GM18867 (cell line): Measurements from ENCODE around the gene G6PC1.
"Not testable (repeated sequence)": the region's sequence is repeated elsewhere in the genome, so short reads cannot be mapped to it uniquely, and the experiment has no call there.

Source experiments
- ATAC-seq: cut with Tn5 transposase; IDR thresholded peaks from one replicate; pipeline ENCODE4 v1.9.1; 2021; ENCODE audit warnings: mild to moderate bottlenecking, moderate library complexity; ENCODE audit not compliant: unreplicated experiment

G6PC1 gene

DNA sequence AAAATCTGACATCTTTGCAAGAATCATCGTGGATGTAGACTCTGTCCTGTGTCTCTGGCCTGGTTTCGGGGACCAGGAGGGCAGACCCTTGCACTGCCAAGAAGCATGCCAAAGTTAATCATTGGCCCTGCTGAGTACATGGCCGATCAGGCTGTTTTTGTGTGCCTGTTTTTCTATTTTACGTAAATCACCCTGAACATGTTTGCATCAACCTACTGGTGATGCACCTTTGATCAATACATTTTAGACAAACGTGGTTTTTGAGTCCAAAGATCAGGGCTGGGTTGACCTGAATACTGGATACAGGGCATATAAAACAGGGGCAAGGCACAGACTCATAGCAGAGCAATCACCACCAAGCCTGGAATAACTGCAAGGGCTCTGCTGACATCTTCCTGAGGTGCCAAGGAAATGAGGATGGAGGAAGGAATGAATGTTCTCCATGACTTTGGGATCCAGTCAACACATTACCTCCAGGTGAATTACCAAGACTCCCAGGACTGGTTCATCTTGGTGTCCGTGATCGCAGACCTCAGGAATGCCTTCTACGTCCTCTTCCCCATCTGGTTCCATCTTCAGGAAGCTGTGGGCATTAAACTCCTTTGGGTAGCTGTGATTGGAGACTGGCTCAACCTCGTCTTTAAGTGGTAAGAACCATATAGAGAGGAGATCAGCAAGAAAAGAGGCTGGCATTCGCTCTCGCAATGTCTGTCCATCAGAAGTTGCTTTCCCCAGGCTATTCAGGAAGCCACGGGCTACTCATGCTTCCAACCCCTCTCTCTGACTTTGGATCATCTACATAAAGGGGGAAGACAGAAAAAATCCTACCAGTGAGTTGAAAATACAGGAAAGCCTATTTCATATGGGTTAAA lies at the start of gene G6PC1:
TSS of gene G6PC1 (plus strand) at position 340 of the 872 bp plus-strand sequence. CDS start at position 418, 78 bp downstream.
- ATAC-seq: no peak

DNA sequence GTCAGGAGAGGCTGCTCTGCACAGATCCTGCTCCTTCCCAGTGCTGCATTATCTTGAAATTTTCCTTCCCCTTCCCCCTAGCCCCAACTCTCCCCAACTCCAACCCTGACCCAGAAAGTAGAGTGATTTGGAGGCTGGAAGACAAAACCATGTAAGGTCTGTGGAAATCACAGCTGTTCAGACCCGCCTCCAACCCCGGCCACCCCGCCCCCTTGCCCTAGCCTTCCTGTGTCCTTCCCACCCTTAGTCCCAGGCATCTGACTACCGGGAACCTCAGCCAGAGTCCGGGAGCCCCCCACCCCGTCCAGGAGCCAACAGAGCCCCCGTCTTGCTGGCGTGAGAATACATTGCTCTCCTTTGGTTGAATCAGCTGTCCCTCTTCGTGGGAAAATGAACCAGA lies 49.6 kb upstream of the G6PC1 start, which contains the start of gene AOC3:
TSS of gene AOC3 (plus strand) at position 246 of the 400 bp plus-strand sequence. CDS start at position 391, 145 bp downstream.
- ATAC-seq: no peak

- ATAC-seq: not testable (repeated sequence)
Observed at GRCh38 chr17:42851371-42852240, 49.0 kb upstream of the G6PC1 start.

DNA sequence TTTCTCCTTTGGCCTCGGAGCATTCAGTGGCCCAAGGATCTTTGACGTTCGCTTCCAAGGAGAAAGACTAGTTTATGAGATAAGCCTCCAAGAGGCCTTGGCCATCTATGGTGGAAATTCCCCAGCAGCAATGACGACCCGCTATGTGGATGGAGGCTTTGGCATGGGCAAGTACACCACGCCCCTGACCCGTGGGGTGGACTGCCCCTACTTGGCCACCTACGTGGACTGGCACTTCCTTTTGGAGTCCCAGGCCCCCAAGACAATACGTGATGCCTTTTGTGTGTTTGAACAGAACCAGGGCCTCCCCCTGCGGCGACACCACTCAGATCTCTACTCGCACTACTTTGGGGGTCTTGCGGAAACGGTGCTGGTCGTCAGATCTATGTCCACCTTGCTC lies 48.2 kb upstream of the G6PC1 start:
- no peak for ATAC-seq

GRCh38 chr17:42853004-42853403 lies 47.6 kb upstream of the G6PC1 start:
- ATAC-seq: no peak

DNA sequence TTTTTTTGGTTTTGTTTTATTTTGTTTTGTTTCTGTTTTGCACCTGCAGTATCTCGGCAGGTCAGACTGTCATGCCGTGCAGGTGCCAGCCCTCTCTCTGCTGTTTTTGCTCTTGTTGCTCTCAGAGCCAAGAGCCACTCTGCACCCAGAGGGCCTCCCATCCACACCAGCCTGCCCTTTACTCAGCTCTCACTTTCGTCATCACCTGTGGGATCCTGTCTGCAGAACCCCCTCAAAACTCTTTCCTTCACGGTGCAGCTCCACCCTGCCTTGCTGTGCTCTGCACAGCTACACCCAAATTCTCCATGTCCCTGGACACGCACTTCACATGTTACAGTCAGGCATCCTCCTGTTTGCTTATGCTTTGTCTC lies 47.0 kb upstream of the G6PC1 start:
- no peak for ATAC-seq

GRCh38 chr17:42853968-42854790 lies 46.4 kb upstream of the G6PC1 start:
- no peak for ATAC-seq

GRCh38 chr17:42855048-42855596 lies 45.5 kb upstream of the G6PC1 start:
- ATAC-seq: no peak

- ATAC-seq: not testable (repeated sequence)
Observed at GRCh38 chr17:42856093-42856492, 44.5 kb upstream of the G6PC1 start.

- ATAC-seq: not testable (repeated sequence)
Observed at GRCh38 chr17:42856516-42856915, 44.1 kb upstream of the G6PC1 start.

DNA sequence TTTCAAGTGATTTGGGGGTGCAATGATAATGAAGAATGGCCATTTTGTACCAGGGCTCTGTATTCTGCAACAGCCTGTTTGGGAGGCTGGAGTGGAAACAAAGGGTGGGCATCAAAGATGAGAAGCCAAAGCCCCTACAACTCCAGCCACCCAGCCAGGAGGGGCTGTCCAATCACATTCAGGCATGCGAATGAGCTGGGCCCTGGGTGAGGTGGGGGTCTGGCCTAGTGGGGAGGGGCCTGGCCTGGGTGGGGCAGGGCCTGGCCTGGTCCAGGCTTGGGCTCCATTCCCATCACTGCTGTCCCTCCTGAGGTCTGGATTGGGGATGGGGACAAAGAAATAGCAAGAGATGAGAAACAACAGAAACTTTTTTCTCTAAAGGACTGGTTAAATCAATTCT lies 43.2 kb upstream of the G6PC1 start:
- no peak for ATAC-seq

DNA sequence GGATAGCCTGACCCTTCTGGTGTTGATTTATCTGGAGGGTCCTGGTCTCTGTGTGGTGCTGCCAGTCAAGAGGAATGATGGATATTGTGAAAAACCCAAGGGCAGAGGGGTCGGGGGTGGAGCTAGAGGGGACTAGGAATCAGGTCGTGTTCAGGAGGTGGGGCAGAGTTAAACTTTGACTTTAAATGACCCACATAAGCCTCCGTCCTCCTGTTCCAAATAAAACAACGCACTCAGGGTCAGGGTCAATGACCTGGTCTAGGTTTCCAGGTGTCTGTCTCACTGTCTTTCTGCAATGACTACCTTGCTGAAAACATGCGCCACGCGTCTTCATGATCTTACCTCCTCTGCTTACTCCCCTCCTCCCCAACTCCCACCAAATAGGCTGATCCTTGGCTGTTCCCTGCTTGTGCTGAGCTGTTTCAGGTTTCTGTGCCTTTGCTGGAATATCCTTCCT lies 34.9 kb upstream of the G6PC1 start:
- ATAC-seq: no peak

GRCh38 chr17:42866216-42866615 lies 34.4 kb upstream of the G6PC1 start:
- ATAC-seq: no peak

DNA sequence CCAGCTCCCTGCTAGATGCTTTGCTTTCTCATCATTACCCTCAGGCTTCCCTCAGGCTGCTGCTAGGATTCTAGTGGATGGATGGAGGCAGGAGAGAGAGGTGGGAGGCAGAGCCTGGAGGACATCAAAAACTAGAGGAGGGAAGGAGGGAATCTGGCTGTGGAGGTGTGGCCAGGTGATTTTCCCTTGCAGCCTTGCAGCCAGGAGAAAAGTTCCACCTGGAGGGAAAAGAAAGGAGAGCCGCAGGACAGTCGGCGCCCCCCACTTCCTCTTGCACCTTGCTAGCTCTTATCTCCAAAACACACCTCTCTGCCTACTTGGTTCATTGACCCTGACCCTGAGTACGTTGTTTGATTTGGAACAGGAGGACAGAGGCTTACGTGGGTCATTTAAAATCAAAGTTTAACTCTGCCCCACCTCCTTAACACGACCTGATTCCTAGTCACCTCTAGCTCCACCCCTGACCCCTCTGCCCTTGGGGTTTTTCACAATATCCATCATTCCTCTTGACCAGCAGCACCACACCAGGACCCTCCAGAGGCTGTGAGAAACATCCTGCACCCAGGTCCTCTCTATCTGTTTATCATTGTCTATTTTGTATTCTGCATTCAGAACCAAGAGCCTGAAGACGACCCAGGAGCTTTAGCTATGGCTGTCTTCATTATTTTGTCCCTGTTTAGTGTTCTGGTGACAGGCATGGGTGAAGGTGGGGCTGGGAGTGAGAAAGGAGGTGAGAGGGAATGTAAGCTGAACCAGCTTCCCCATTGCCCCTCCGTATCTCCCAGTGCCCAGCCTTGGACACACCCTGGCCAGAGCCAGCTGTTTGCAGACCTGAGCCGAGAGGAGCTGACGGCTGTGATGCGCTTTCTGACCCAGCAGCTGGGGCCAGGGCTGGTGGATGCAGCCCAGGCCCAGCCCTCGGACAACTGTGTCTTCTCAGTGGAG lies 33.7 kb upstream of the G6PC1 start:
- ATAC-seq: no peak

DNA sequence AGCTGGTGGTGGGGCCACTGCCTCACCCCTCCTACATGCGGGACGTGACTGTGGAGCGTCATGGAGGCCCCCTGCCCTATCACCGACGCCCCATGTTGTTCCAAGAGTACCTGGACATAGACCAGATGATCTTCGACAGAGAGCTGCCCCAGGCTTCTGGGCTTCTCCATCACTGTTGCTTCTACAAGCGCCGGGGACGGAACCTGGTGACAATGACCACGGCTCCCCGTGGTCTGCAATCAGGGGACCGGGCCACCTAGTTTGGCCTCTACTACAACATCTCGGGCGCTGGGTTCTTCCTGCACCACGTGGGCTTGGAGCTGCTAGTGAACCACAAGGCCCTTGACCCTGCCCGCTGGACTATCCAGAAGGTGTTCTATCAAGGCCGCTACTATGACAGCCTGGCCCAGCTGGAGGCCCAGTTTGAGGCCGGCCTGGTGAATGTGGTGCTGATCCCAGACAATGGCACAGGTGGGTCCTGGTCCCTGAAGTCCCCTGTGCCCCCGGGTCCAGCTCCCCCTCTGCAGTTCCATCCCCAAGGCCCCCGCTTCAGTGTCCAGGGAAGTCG lies 32.8 kb upstream of the G6PC1 start:
- ATAC-seq: not testable (repeated sequence)

GRCh38 chr17:42868338-42868737 lies 32.3 kb upstream of the G6PC1 start:
- no peak for ATAC-seq

DNA sequence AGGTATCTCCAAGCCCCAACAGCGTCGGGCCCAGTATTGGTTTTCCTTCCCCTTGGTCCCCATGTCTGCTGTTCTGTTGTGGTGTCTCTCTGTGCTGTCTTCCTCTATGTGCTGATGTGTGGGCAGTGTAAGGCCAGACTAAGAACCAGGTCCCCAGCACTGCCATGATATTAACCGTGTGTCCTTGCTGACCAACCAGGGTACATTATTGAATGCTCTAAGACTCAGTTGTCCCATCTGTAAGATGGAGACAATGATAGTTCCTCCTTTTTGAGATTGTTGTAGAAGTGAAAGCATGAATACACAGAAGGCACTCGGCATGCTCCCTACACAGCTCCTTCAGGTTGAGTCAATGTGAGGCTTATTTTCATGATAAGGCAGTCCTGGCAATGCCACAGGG lies 29.0 kb upstream of the G6PC1 start:
- no peak for ATAC-seq

- no peak for ATAC-seq
Observed at GRCh38 chr17:42872251-42872965, 28.2 kb upstream of the G6PC1 start.
